GM12865 (cell line): ENCODE results near the gene C2CD4A.
A peak's percentile ranks its signal among the peaks of the same experiment; 100 is the strongest.

Source experiments
- DNase-seq: peaks from one replicate; pipeline ENCODE4 v3.0.0; 2010; ENCODE audit warnings: low read depth
- H3K4me3 ChIP-seq: 2 replicates; pipeline ENCODE4 v1.5.1; 2011; ENCODE audit warnings: mild to moderate bottlenecking, low read depth, low read length, control low read depth
- TF ChIP-seq, protein P1 (sequence below): IDR thresholded peaks from 2 replicates; pipeline ENCODE4 v1.5.1; 2011; ENCODE audit warnings: low read length, control low read depth, low read depth, inconsistent platforms; ENCODE audit not compliant: insufficient read depth; ENCODE audit errors: missing control alignments

C2CD4A gene

DNA sequence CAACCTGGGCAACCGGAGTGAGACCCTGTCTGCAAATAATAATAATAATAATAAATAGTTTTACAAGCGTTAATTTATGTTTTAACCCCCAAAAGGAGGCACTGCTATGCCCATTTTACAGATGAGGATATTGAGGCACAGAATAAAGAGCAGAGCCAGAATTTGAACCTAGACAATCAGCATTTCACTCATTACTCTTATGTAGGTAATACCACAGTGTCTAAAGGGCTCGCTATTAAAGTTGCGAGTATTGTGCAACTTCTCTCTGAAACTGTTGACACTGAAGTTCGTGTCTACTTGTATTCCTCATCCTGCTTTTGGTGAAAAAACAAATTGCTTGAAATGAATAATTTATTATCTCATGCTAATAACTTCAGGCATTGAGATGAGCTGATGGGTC lies 2.8 kb downstream of the C2CD4A start:
- TF ChIP-seq, protein P1, sequence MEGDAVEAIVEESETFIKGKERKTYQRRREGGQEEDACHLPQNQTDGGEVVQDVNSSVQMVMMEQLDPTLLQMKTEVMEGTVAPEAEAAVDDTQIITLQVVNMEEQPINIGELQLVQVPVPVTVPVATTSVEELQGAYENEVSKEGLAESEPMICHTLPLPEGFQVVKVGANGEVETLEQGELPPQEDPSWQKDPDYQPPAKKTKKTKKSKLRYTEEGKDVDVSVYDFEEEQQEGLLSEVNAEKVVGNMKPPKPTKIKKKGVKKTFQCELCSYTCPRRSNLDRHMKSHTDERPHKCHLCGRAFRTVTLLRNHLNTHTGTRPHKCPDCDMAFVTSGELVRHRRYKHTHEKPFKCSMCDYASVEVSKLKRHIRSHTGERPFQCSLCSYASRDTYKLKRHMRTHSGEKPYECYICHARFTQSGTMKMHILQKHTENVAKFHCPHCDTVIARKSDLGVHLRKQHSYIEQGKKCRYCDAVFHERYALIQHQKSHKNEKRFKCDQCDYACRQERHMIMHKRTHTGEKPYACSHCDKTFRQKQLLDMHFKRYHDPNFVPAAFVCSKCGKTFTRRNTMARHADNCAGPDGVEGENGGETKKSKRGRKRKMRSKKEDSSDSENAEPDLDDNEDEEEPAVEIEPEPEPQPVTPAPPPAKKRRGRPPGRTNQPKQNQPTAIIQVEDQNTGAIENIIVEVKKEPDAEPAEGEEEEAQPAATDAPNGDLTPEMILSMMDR = no peak

DNA sequence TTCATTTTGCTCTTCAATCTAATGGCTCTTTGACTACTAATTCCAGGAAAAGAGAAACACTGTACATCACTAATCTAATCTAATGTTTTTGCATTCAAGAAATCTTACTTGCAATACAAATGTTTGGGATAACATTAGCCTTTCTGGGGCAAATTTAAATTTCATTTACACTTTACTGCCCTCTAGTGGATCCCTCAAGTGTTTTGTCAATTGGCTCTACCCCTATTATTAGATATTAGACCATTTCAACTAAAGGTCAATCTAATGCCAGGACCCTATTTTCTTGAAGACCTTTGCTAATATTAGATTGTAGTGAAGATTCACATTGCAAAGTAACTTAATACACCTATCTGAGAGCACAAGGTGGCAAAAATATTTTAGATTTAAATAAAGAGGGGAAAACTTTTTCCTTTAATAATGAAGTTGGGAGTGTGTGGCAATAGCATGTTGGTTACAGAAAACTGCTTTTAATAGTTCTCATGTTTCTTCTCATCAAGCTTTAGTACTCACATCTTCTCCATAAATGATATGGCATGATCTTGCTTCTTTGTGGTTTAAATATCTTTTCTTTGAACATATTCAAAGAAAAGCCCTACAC lies 5.0 kb downstream of the C2CD4A start:
- TF ChIP-seq, protein P1 = peak; percentile 50
- DNase-seq = peak; percentile 45
- H3K4me3 ChIP-seq = no peak overlapping the region

More for the DNA sequence above, 2.8 kb downstream of the C2CD4A start:
- H3K4me3 ChIP-seq = no peak overlapping the region
- no peak for DNase-seq

DNA sequence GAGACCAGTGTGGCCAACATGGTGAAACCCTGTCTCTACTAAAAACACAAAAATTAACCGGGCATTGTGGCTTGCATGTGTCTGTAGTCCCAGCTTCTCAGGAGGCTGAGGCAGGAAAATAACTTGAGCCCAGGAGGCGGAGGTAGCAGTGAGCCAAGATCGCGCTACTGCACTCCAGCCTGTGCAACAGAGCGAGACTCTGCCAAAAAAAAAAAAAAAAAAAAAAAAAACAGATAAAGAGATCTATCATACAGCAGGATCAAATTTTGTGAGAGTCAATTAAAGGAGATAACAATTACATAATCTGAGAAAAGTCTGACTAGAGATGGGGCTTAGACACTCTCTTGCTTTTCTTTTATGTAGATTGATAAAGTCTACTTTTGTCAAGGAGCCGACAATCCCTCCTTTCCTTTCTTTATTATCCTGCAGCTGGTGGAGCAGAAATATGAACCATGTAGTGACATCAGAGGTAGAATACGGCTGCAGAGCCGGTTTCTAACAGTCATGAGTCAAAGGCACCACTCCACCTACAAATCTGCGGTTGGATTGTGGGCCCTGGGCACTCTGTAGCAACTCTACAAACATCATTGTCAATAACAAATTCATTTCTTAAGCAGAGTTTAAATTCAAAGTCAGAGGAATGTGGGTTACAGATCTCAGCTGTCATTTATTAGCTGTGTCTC lies 9.0 kb downstream of the C2CD4A start:
- H3K4me3 ChIP-seq = no peak overlapping the region
- TF ChIP-seq, protein P1 = no peak
- no peak for DNase-seq

DNA sequence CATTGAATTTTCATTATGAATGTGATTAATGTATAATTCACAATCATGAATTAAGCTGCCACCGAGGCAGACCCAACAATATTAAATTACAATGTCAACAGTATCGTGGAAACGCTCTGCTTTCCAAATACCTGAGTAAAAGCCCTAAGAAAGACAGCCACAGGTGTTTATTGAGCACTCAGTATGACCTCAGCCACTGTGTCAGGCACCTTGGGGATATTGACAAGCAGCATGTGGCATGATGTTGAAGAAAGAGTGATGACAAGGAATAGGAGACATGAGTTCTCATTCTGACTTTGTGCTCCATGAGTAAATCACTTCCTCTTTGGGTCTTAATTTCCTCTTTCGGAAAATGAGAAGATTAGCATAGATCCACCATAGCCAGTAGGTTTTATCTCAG lies 12.8 kb downstream of the C2CD4A start:
- DNase-seq = no peak
- TF ChIP-seq, protein P1 = no peak
- H3K4me3 ChIP-seq = no peak overlapping the region

DNA sequence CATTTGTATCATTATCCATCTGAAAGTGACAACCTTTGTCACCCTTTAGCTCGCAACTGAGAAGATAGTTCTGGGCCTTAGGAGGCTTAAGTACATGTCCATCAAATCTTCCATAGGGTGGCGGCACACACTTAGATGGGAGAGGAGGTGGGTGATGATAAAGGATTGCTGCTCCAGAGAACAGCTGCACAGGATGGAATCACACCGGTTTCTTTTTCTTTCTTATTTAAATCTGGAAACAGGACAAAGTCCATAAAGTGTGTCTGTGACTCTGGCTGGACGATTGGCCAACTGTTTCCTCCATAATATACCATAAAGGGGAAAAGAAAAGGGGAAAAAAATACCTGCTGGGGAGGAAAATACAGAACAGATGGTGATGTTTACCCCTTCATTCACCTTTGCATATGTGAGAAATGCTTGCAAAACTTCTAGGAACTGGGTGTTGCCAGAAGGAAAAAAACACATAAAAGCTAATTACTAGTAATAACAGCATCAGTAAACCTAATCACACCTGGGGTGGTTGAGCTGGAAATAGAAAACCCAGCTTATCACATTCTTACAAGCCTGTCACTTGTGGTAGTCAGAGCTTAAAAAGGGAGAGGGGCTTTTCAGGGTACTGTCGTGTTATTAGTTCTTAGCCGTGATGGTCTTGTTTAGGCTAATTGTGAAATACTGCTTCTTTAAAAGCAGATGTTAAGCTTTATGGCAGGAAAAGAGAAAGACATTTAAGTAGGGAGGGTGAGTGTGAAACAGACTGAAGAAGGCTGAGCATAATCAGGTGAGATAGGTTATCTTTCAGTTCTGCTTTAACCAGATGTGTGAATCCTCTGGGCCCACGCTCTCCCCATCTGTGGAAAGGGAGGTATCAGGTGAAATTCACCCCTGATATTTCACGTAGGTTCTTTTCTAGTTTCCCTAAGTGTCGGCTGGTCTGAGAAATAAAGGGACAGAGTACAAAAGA lies 16.7 kb downstream of the C2CD4A start:
- H3K4me3 ChIP-seq = no peak overlapping the region
- DNase-seq = no peak
- TF ChIP-seq, protein P1 = no peak

DNA sequence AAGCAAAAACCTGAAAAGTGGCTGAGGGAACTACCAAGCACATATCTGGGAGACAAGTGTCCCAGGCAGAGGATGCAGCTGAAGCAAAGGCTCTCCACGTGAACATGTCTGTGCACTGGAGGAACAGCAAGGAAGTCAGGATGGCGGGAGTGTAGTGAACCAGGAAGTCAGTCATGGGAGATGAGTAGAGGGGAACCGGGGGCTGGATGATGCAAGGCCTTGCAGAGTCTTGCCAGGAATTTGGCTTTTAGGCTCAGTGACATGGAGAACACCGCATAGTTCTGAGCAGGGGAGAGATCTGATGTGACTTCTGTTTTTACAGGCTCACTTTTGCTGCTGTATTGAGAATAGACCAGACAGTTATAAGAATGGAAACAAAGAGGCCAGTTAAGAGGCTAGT lies 19.0 kb downstream of the C2CD4A start:
- no peak for DNase-seq
- H3K4me3 ChIP-seq = no peak overlapping the region
- TF ChIP-seq, protein P1 = no peak
